OCI-M2 (cell line): ENCODE measurements around the gene CABP7.

Experiments
- DNase-seq: peaks from one replicate; lab custom pipeline; 2025; ENCODE audit not compliant: unreplicated experiment; lab: John Stamatoyannopoulos, UW

Gene CABP7

GRCh38 chr22:29719899-29720645 lies at the start of gene CABP7:
CABP7 (plus strand) TSS chr22:29720003; CDS start chr22:29720425, 422 bp downstream.
- DNase-seq: no peak

GRCh38 chr22:29670626-29671025 lies 49.2 kb upstream of the CABP7 start:
- no peak for DNase-seq

GRCh38 chr22:29673361-29674066 lies 46.3 kb upstream of the CABP7 start:
- DNase-seq: no peak

- no peak for DNase-seq
Measured at GRCh38 chr22:29674121-29674520, 45.7 kb upstream of the CABP7 start.

GRCh38 chr22:29679316-29679715 lies 40.5 kb upstream of the CABP7 start:
- DNase-seq: no peak

GRCh38 chr22:29683536-29683935 lies 36.3 kb upstream of the CABP7 start:
- DNase-seq: no peak

GRCh38 chr22:29684244-29684643 lies 35.6 kb upstream of the CABP7 start:
- DNase-seq: no peak

- DNase-seq: no peak
Measured at GRCh38 chr22:29689206-29689879, 30.5 kb upstream of the CABP7 start.

GRCh38 chr22:29689880-29690213 lies 30.0 kb upstream of the CABP7 start:
- no peak for DNase-seq

GRCh38 chr22:29690476-29690875 lies 29.3 kb upstream of the CABP7 start:
- no peak for DNase-seq

- no peak for DNase-seq
Measured at GRCh38 chr22:29691636-29692326, 28.0 kb upstream of the CABP7 start.

- no peak for DNase-seq
Measured at GRCh38 chr22:29692327-29692640, 27.5 kb upstream of the CABP7 start.

- no peak for DNase-seq
Measured at GRCh38 chr22:29693161-29693560, 26.6 kb upstream of the CABP7 start.

GRCh38 chr22:29693671-29694070 lies 26.1 kb upstream of the CABP7 start:
- no peak for DNase-seq

GRCh38 chr22:29695129-29695926 lies 24.5 kb upstream of the CABP7 start:
- no peak for DNase-seq

- no peak for DNase-seq
Measured at GRCh38 chr22:29697853-29698598, 21.8 kb upstream of the CABP7 start.

GRCh38 chr22:29700206-29700899 lies 19.4 kb upstream of the CABP7 start:
- DNase-seq: no peak

GRCh38 chr22:29700900-29701154 lies 19.0 kb upstream of the CABP7 start:
- no peak for DNase-seq

GRCh38 chr22:29701155-29701999 lies 18.4 kb upstream of the CABP7 start:
- no peak for DNase-seq
